Measurements from ENCODE around the gene ANKH. TPM values are rescaled to one million over a fixed set of nuclear protein-coding genes. Genes with fewer than 3 reads are reported as not detected.

The ANKH gene
- total RNA-seq, 1 donor from 2014 or later, result 10.3 TPM

DNA sequence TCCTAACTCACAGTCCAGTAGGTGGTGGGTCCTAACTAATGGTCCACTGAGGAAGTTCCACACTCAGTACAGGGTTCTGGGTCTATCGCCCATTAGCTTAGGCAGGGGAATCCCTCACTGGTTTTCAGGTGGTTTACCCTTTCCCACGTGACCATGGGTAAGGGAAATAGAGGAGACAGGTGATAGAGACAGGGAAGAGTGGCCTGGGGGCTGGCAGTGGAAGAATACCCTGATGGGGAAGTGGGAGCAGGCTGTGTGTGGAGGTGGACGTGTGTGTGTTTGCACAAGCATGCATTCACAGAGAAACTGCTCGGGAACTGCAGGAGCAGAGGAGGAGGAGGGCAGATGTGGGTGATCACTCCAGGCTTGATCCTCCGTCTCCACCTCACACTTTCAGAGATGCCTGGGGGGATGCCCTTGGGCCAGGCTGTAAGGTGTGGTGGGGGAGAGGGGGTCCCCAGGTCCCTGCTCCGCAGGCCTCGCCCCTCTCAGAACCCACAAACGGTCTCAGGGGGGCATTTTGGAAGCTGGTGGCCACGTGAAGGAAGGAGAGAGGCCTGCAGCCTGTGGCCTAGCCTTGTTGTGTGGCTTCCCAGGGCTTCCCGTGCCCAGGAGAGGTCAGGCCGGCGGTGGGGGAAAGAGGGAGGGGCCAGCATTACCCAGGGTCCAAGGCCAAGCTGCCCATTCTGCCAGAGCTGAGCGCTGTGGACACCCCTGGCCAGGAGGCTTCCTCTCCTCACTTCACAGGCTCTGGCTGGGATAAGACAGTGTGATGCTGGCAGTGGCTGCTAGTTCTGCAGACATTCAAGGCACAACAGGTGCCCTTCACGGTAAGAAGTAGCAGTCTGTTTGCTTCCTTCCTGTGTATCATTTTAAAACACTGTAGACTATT lies 127.0 kb downstream of the ANKH start:
- no peak overlapping the region for H3K4me3 ChIP-seq (ENCODE audit: low read depth, low read length)
- DNase-seq (ENCODE audit: low read depth), result no peak
- TF ChIP-seq, protein P1, sequence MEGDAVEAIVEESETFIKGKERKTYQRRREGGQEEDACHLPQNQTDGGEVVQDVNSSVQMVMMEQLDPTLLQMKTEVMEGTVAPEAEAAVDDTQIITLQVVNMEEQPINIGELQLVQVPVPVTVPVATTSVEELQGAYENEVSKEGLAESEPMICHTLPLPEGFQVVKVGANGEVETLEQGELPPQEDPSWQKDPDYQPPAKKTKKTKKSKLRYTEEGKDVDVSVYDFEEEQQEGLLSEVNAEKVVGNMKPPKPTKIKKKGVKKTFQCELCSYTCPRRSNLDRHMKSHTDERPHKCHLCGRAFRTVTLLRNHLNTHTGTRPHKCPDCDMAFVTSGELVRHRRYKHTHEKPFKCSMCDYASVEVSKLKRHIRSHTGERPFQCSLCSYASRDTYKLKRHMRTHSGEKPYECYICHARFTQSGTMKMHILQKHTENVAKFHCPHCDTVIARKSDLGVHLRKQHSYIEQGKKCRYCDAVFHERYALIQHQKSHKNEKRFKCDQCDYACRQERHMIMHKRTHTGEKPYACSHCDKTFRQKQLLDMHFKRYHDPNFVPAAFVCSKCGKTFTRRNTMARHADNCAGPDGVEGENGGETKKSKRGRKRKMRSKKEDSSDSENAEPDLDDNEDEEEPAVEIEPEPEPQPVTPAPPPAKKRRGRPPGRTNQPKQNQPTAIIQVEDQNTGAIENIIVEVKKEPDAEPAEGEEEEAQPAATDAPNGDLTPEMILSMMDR (conservative IDR thresholded peaks at IDR 0.05; ENCODE audit: low read depth, low read length), result no peak

GRCh38 chr5:14743601-14744295 lies 127.8 kb downstream of the ANKH start:
- H3K4me3 ChIP-seq (ENCODE audit: low read depth, low read length), result no peak overlapping the region
- TF ChIP-seq, protein P1 (conservative IDR thresholded peaks at IDR 0.05; ENCODE audit: low read depth, low read length), result no peak
- no peak for DNase-seq (ENCODE audit: low read depth)

- no peak overlapping the region for H3K4me3 ChIP-seq (ENCODE audit: low read depth, low read length)
- TF ChIP-seq, protein P1 (conservative IDR thresholded peaks at IDR 0.05; ENCODE audit: low read depth, low read length), result no peak
- no peak for DNase-seq (ENCODE audit: low read depth)
These were observed 129.1 kb downstream of the ANKH start for GRCh38 chr5:14742498-14742897.

- H3K4me3 ChIP-seq (ENCODE audit: low read depth, low read length), result no peak overlapping the region
- TF ChIP-seq, protein P1 (conservative IDR thresholded peaks at IDR 0.05; ENCODE audit: low read depth, low read length), result no peak
- DNase-seq (ENCODE audit: low read depth), result no peak
These were observed 129.7 kb downstream of the ANKH start for GRCh38 chr5:14741801-14742440.

DNA sequence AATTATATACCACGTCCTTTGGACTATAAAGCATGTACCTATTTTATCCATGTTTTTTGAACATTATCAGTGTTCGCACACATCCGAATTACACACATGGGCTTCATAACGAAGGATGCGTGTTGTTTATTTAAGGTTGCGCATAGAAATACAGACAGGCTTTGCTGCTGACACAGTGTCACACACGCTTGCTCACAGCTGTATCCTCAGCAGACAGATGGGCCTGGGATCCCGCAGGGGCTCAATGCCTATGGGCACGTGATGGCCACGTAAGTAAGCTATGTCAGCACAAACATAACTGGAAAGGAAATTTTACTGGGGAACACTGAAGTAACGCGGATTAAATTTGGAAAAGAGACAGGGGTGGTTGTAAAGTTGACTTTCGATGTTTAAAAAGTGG lies 130.4 kb downstream of the ANKH start:
- no peak overlapping the region for H3K4me3 ChIP-seq (ENCODE audit: low read depth, low read length)
- TF ChIP-seq, protein P1 (conservative IDR thresholded peaks at IDR 0.05; ENCODE audit: low read depth, low read length), result no peak

DNA sequence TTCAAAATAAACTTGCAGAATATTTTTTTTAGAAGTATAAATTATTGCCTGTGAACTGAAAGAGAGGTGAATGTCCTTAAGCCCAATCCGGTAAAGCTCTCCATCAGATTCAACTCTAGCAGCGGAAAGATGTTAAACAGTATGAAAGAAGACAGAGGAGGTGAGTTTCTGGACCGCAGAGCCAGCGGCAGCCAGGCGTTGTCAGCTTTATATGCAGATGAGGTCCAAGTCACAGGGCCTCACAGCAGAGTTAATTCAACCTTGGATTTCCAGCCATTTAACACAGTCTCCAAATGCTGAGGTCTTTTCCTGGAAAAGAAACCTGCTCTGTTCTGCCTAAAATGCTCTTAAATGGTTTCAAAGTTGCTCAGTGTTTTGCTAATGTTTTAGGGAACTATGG lies 131.6 kb downstream of the ANKH start:
- no peak overlapping the region for H3K4me3 ChIP-seq (ENCODE audit: low read depth, low read length)
- TF ChIP-seq, protein P1 (conservative IDR thresholded peaks at IDR 0.05; ENCODE audit: low read depth, low read length), result no peak

More for the DNA sequence above, 130.4 kb downstream of the ANKH start:
- no peak for DNase-seq (ENCODE audit: low read depth)

More for the DNA sequence above, 131.6 kb downstream of the ANKH start:
- no peak for DNase-seq (ENCODE audit: low read depth)

All from epithelial cell of proximal tubule (primary cell).